G401.6 (cell line): ENCODE results near the gene MAF.

Source experiments
- FAIRE-seq: peaks from 2 replicates; lab custom pipeline; 2012; peaks lifted over from hg19 to GRCh38; lab: Jason Lieb, UNC

The MAF gene

GRCh38 chr16:79587897-79588296 lies 12.6 kb downstream of the MAF start:
- no peak for FAIRE-seq

- FAIRE-seq, result no peak
These were observed 13.2 kb downstream of the MAF start for GRCh38 chr16:79587296-79587695.

GRCh38 chr16:79582789-79583188 lies 17.7 kb downstream of the MAF start:
- no peak for FAIRE-seq

- no peak for FAIRE-seq
These were observed 19.9 kb downstream of the MAF start for GRCh38 chr16:79580453-79581191.

- FAIRE-seq, result no peak
These were observed 23.9 kb downstream of the MAF start for GRCh38 chr16:79576602-79577001.

GRCh38 chr16:79573884-79574283 lies 26.7 kb downstream of the MAF start:
- FAIRE-seq, result no peak

GRCh38 chr16:79573071-79573470 lies 27.5 kb downstream of the MAF start:
- no peak for FAIRE-seq

GRCh38 chr16:79571903-79572535 lies 28.5 kb downstream of the MAF start:
- FAIRE-seq, result no peak

- no peak for FAIRE-seq
These were observed 29.3 kb downstream of the MAF start for GRCh38 chr16:79571065-79571902.

- FAIRE-seq, result no peak
These were observed 35.8 kb downstream of the MAF start for GRCh38 chr16:79564671-79565107.

GRCh38 chr16:79563921-79564320 lies 36.6 kb downstream of the MAF start:
- no peak for FAIRE-seq

GRCh38 chr16:79562166-79562823 lies 38.2 kb downstream of the MAF start:
- FAIRE-seq, result no peak

GRCh38 chr16:79561729-79562128 lies 38.8 kb downstream of the MAF start:
- FAIRE-seq, result no peak

- no peak for FAIRE-seq
These were observed 39.6 kb downstream of the MAF start for GRCh38 chr16:79560923-79561322.

- no peak for FAIRE-seq
These were observed 40.2 kb downstream of the MAF start for GRCh38 chr16:79560318-79560717.

GRCh38 chr16:79559532-79559931 lies 41.0 kb downstream of the MAF start:
- FAIRE-seq, result no peak

GRCh38 chr16:79557421-79557820 lies 43.1 kb downstream of the MAF start:
- no peak for FAIRE-seq

- FAIRE-seq, result no peak
These were observed 45.6 kb downstream of the MAF start for GRCh38 chr16:79554912-79555311.

GRCh38 chr16:79550373-79550772 lies 50.2 kb downstream of the MAF start:
- FAIRE-seq, result no peak

GRCh38 chr16:79547085-79547484 lies 53.5 kb downstream of the MAF start:
- no peak for FAIRE-seq
